ENCODE data around the gene PLCG1.

GRCh38 chr20:41158082-41158625 lies 20.8 kb downstream of the PLCG1 start:
- TF ChIP-seq SPI1 (IDR thresholded peaks at IDR 0.05; ENCODE audit: low read depth, low read length) = no peak
- no peak for TF ChIP-seq POLR2A (IDR thresholded peaks at IDR 0.05; ENCODE audit: low read depth, low read length)
- TF ChIP-seq POLR2AphosphoS5 (IDR thresholded peaks at IDR 0.05; ENCODE audit: low read depth, low read length) = no peak
- no peak for TF ChIP-seq TAF1 (IDR thresholded peaks at IDR 0.05; ENCODE audit: low read depth, low read length)
- TF ChIP-seq POU2F2 (IDR thresholded peaks at IDR 0.05; ENCODE audit: low read depth, low read length) = no peak

Data from GM12891 (cell line).